HG03280 (cell line): ENCODE data around the gene GALNT3.

ENCODE experiments used
- ATAC-seq: cut with Tn5 transposase; IDR thresholded peaks from one replicate; pipeline ENCODE4 v1.9.1; 2021; ENCODE audit warnings: mild to moderate bottlenecking, moderate library complexity; ENCODE audit not compliant: unreplicated experiment

GALNT3 gene

DNA sequence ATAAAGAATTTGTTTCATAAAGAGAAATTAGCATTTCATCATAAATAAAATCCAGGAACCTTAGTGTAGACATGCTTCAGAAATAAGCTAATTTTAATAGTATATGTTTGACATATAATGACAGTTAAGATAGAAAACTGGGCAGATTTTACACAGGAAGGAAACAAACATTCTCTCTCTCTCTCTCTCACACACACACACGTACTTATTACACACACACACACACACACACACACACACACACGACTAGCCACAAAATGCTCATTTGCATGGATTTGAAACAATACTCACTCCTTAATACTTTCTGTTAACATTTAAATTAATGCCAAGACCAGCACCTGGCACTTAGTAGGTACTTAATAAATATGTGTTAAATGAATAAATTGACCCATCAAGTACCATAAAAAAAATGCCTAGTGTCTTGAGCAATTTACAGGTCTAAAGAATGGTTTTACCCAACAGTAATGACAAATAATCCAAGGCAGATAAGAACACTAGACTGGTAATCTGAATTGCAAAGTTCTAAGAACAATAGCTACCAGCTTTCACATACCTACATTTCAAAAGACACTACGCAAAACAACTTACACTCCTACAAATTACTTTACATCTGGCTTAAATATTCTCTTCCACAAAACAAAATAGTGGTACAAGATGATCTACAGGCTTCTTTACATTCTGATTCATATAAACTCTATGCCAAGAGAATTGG lies 2.9 kb upstream of the GALNT3 start:
- ATAC-seq = no peak

DNA sequence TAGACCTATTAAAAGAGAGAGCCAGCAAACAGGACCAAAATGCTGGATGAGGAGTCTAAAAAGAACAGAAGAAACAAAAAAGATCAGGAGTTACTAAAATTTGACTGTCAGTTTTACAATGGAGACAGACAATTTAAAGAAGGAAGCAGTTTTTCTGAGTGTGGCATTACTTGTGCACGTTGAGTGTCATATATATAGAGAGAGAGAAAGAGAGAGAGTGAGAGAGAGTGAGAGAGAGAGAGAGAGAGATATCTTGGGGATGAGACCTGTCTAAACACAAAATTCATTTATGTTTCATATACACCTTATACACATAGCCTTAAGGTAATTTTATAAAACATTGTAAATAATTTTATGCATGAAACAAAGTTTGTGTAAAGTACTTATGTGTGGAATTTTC lies 2.1 kb upstream of the GALNT3 start:
- no peak for ATAC-seq

DNA sequence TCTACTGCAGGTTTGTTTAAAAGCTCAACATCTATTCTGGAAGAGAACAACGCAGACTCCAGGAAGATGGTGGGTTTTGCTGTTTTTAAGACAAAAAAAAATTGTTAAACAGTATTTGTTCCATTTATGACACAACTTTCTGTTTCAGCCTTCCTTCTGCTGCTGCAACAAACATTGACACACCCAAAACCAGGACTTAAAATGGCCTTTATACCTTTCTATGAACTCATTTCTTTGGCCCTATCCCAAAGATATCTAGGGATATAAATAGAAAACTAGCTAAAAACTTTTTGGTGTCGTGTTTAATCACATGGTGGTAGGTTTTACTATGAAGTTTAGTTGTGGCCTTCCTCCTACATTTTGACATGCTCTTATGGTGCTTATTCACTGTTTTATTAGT lies 964 bp upstream of the GALNT3 start:
- no peak for ATAC-seq

DNA sequence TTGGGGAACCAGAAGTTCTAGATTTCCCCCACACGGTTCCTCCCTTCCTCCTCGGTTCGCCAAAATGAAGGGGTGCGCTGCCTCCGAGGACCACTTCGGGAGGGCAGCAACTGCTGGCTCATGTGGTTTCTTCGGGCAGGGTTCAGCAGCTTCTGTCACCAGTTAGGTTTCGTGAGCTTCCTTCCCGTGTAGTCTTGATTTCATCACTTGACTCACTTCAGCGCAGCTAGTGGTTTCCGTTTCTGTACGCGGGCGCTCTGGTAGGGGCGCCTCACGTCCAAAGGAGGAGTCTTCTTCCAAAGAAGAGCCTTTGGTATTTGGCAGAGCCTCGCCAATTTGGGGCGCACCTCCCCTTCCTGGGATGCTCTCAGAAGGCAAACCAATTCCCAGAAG lies 485 bp upstream of the GALNT3 start:
- ATAC-seq = peak; percentile 95

DNA sequence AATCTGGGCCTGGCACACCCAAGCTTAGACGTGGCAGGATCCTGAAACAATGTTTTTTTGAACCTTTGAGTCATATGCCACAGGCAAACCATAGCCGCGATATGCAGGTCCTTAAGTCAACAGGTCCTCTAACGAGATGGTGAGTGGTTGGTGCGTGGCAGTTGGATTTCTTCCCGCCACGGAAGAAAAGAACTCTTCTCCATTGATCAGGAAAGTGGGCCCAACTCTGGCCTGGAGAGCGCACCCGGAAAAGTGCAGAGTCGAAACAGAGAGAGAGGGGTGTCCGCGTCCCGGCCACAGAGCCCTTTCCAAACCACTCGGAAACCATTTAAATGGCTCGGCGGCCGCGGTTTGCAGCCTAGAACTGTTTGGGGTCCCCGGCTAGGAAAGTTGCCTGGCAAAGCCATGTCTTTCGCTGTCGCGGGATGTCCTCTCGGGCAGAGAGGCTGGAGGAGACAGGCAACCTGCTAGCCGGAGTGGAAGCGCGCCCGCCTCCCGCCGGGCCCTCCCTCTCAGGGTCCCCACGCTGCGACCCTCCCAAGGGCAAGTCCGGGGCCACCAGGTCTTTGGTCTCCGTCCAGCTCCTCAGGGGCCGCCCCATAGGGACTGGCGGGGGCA lies 777 bp downstream of the GALNT3 start:
- no peak for ATAC-seq

DNA sequence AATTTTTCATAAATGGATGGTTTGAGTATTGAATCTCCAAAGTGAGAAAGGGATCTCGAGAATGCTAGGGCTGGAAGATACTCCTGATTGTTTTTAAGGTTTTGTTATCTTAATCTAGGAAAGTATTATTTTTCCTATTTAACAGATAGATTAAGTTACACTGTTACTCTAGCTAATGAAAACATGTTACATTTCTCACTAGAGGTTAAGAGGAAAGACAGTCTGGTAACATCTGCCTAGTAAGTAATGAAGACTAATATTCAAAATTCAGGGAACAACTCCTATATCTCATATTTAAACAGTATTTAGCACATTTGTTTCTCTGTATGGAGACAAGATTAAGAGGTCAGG lies 2.0 kb downstream of the GALNT3 start:
- no peak for ATAC-seq

DNA sequence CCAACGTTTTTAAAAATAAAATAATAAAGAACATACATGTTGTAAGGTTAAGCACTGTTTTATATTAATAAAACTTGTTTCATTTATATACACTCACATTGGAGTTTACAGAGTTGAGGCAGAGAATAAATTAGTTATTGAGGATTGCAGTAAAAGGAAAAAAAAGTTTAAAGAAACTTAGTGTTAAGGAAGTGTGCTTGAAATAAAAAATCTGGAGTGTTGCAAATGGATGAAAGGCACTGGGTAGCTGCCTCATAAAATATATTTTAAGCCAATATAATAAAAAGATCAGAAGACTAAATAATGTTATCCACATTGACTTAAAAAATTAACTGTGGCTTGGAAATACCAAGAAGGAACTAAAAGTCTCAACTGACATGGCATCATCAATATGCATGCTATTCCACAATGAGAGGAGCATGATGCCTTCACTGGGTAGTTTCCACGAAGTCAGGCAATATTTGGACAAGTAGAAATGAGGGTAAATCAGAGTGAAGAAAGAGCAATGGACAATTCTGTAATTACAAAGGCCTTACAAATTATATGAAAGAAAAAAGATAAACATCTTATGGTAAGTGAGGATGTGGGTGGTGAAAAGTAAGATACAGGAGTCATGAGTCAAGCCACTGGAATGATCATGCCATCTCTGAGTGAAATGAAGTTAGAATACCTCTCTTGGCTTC lies 2.5 kb downstream of the GALNT3 start:
- no peak for ATAC-seq

DNA sequence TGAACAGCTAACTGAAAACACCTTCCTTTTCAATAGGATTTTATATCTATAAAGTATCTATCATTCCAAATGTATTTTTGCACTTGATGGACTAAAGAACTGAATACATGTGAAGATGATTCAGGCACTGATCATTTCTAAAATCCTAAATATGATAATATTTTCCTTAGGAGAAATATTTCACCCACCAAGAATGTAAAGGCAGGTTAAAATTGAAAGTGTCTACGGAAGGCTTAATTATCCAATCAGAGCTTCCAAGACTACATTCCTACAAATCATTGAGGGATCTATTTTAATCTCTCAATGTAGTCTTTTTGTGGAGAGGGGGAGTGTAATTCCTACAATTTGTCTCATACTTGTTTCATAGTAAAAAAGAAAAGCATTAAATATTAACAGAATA lies 3.6 kb downstream of the GALNT3 start:
- ATAC-seq = no peak

DNA sequence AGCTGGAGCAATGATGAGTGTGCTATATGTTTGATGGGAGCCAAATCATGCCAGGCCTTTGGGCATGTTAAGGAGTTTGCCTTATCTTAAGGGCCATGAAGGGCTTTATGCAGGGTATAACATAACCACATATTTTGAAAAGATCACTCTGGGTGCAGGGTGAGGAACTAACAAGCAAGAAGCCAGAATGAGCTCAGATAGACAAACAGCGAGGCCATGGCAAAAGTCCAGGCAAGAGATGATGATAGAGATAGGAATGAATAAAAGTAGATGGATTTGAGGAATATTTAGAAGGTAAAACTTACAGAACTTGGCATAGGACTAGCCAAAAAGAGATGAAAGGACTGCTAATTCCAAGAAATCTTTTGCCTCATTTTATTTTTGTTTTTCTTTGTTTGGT lies 6.7 kb downstream of the GALNT3 start:
- ATAC-seq = no peak

DNA sequence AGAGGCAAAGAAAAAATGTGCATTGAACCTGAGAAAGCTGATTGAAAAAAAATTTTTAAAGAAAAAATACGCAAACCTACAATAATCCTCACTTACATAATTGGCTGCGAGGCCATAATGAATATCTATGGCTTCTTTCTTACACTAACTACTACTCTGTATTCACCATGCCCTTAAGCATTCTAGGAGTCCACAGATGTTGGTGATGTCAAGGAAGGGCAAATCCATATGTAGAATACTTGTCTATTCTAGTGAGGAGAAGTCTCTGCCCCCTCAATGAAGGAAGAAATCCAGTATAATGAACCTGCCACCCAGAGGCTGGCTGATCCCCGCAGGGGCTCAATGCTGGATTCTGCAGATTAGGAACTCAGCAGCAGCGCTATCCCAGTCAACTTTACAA lies 14.3 kb downstream of the GALNT3 start:
- ATAC-seq = no peak

DNA sequence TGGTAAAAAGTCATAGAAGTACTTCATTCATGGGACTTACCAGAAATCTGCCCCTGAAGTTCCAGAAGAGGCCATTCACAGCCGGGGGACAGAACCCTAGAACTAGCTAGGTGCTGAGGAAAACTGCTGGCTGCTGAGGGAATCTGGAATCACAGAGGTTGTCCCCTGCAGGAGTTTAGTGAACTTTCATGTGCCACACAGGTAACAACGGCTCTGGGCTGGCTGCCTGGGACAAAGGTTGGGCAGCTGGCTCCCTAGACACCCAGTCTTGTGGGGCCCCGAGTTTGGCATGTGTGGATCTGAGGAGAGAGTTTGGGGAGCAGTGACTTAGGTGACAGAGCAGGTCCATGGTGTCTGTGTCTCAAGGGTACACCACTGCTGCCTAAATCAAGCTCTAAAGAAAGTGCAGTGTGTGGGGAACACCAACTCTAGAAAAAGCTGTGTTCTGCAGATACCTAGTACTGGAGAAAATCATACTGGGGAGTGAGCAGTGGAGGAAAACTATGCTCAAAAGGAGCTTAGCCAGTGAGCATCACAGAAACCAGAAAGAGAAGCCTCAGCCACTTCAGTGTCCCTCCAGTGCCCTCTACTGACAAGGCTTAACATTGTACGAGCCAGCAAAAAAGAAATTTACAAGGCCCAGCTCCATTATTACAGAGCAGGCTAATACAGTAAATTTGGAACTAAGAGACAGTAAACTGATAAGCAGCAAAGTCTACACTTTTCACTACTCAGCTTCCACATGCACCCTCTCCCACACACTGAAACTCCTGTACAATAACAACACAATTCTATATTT lies 15.2 kb downstream of the GALNT3 start:
- ATAC-seq = no peak

DNA sequence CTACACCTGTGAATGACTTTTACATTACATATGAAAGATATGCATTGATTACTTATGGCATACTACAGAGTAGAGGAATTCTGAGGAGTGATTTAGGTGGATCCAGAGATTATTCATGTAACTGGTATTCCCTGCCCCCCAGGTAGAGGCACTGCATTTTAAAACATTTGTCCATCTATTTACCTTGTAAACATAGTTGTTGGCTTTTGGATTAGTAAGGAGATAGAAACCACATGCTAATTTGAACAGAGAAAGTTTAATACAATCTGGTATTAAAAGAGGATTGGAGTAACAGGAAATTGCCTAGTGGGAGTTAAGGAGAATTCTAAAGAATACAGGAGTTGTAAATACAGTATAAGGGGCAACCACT lies 15.9 kb downstream of the GALNT3 start:
- no peak for ATAC-seq

DNA sequence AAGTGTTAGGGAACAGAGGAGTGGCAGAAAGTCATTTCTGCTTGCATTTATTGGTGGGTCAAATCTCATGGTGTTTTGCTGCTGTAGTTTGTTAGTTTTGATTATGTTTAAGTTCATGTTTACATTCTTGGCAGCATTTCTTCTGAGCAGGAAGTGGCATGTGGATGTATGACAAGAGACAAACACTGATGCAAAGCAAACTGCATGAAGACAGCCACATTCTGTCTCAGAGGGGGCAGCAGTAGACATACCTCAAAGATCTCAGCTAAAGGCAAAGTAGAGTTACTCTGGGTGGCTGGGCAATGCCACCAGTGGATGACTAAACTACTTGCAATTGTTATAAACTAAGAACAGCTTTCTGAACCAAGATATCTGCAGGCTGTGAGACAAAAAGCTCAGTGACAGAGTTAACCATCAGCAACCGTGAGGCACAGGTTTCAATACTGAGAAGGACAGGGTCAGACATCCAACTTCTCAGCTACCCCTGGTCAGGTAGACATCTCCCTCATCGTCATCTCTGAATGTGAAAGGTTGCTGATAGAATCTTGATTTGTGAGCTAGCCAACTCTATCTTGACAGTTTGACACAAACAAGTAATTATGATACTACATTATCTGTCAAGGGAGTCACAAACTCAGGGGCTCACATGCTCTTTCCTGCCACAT lies 16.4 kb downstream of the GALNT3 start:
- ATAC-seq = no peak

DNA sequence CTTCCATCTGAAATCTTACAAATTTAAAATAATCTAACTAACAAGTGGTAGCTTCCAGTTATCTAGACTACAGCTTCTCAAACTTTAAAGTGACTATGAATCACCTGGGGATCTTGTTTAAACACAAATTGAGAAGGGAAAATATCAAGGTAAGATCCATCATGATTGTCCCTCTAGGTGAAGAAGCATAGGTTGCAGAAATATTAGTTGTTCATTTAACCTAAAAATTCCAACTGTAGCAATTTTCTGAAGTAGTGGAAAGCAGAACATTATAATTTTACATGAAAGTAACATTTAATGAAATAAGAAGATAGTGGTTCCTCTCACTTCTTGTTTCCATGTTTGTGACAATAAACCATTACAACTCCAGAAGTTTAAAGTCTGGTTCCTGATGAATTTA lies 17.3 kb downstream of the GALNT3 start:
- no peak for ATAC-seq

DNA sequence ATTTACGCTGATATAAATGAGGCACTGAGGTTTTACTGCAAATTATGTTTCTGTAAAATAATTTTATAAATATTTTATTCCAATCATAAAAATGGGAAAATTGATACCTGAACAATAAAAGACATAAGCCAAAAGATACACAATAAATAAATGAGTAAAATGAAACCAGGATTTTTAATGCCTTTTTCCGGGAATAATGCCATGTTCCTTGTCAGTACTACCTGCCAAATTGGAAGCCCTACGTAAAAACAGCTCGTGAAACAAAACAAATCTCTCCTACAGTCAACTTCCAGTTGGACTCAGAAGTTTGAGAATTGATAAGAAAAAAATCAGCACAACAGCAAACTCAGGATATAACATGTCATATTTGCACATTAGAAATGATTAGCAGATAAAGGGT lies 18.0 kb downstream of the GALNT3 start:
- ATAC-seq = no peak

DNA sequence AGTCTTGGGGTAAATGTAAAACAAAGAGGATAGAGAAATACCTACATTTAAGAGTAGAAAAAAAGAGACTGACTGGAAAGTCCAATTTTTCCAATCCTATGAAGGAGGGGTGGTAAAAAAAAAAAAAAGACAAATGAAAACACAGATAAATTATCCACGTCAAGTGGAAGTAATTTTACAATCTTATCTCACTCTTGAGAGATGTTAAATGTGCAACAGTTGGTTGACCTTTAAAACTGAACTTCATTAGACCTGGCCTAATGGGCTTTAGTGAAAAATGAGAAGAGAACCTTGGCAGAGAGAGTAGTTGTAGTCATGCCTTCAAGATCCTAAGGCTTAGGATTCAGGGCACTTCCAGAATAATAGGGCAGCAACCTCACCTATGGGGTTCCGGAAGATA lies 20.4 kb downstream of the GALNT3 start:
- no peak for ATAC-seq

DNA sequence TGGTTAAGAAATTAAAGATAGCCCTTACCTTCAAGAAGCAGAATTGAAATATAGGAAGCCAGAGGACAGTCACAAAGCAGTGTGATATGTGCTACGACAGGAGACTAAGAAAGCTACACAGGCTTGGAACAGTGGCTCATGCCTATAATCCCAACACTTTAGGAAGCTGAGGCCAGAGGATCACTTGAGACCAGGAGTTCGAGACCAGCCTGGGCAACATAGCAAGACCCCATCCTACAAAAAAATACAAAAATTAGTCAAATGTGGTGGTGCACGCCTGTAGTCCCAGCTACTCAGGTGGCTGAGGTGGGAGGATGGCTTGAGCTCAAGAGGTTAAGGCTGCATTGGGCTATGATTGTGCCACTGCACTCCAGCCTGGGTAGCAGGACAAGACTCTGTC lies 21.9 kb downstream of the GALNT3 start:
- ATAC-seq = no peak

DNA sequence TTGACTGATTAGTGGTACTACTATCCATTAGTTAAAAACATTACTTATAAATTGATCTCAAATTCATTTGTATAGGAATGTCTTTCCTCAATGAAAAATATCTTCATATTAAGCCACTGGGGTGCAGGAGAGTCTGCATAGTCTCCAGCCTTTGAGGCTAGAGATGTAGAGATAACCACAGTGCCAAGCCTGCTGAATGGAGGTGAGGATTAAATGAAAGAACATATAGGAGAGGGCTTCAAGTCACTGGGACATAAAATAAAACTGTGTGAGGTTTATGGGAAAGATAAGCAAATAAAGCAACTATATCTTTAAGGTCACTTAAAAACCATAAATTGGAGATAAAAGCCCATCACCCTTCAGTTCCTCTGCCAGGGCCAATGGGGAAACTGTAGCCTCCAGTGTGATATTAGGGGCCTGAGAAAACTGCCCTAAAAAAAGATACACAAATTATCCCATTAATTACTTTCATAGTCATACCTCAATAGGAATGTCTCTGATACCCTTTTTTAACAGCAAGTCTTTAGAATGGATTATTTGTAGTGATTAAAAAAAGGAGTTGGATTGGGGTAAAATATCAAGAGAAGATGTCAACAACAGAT lies 27.6 kb downstream of the GALNT3 start:
- no peak for ATAC-seq

DNA sequence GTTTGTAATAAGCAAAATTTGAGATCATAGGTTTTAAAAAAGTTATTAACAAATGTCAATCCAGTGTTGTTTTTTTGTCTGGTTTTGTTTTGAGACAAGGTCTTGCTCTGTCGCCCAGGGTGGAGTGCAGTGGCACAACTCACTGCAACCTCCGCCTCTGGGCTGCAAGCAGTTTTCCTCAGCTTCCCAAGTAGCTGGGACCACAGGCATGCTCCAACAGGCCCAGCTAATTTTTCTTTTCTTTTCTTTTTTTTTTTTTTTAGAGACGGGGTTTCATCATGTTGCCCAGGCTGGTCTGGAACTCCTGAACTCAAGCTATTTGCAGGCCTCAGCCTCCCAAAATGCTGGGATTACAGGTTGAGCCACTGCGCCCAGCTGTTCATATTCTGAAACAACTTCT lies 31.3 kb downstream of the GALNT3 start:
- ATAC-seq = no peak

DNA sequence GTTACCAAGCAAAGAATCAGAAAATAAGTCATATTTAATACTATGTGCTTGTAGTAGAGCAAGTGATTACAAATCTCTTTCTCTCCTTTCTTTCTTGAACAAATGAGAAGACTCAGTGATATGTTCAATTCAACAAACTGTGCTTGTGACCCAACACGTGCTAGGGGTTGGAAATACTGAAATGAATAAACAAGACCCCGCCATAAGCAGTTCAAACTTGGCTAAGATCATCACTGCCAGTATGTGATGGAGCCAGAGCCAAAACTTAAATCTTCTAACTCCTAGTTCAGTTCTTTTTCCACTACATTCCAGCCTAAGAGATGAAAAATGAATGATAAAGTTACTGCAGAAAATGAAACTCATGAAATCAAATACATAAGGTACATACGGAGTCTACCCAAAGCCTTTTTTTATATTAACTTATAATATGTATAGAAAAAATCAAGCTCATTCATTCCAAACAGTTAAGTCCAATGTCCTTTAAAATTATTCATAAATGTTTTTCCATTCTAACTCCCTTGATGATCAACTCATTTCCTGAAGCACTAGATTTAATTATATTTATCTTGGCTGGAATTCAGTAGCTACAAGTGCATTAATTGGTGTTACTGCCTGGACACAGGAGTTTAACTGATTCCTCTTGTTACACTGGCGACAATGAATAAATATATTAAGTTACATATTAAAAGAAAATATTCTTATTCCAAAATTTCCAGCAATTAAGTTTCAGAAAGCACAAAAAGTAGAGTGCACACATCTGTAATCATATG lies 36.0 kb downstream of the GALNT3 start:
- no peak for ATAC-seq
